HepG2 (cell line): ENCODE results near the gene RGS7. TPM values are rescaled to one million over a fixed set of nuclear protein-coding genes. Genes with fewer than 3 reads are reported as not detected.
"Not testable (repeated sequence)": the region's sequence is repeated elsewhere in the genome, so short reads cannot be mapped to it uniquely, and the experiment has no call there.

Experiments used
- ATAC-seq: fragments of 200-7000 bp; cut with Tn5 transposase; 3 replicates; pipeline ENCODE4 v1.9.1; 2020; ENCODE audit warnings: mild to moderate bottlenecking, moderate library complexity
- BruUV-seq: library from RNA; stranded (reverse); fragments of 400-500 nt; replicated peaks from 2 replicates; lab custom pipeline; 2021; lab: Mats Ljungman, UMichigan
- CTCF ChIA-PET: fragments of 300-600 bp; formaldehyde crosslinking; extraction: SDS; loops from one replicate; lab custom pipeline; 2021; ENCODE audit warnings: low total read pairs, inconsistent platforms, low intra/inter-chr PET ratio; lab: Yijun Ruan, JAX
- POLR2A ChIA-PET: fragments of 350-600 bp; sonication (Branson Sonifier 250); formaldehyde crosslinking; loops from one replicate; lab custom pipeline; 2020; ENCODE audit warnings: antibody characterized with exemption, inconsistent platforms; lab: Yijun Ruan, JAX
- DNase-seq: peaks from one replicate; pipeline ENCODE4 v3.0.0-alpha.2; 2015; ENCODE audit warnings: low spot score
- FAIRE-seq: peaks from 3 replicates; lab custom pipeline; 2011; peaks lifted over from hg19 to GRCh38; lab: Jason Lieb, UNC
- H2AFZ ChIP-seq: one replicate; pipeline ENCODE4 v1.6.1; 2011; ENCODE audit warnings: low read length, inconsistent platforms
- H3K27ac ChIP-seq: fragments of 300-600 bp; 3 replicates; pipeline ENCODE4 v1.8.0; 2011; ENCODE audit warnings: mixed run types, mild to moderate bottlenecking, mixed read lengths, low read length, inconsistent platforms; ENCODE audit not compliant: insufficient read depth; ENCODE audit errors: extremely low read length
- H3K27me3 ChIP-seq, 2 experiments: fragments of 200-600 bp in 1 of 2; 2 replicates in 1 of 2; 3 replicates in 1 of 2; pipeline versions ENCODE4 v1.6.0 to v1.8.0; 2011; ENCODE audit warnings: low read length in 2 of 2, mild to moderate bottlenecking in 2 of 2, moderate library complexity in 2 of 2, inconsistent platforms in 1 of 2; ENCODE audit not compliant: insufficient read depth in 2 of 2, control insufficient read depth in 1 of 2
- H3K36me3 ChIP-seq, 2 experiments: fragments of 200-600 bp in 1 of 2; replicated peaks in 1 of 2; 2 replicates in 1 of 2; 3 replicates in 1 of 2; pipeline versions ENCODE4 v1.5.1 to v1.8.0; 2011; ENCODE audit warnings: low read length in 2 of 2, inconsistent platforms in 1 of 2; ENCODE audit not compliant: insufficient read depth in 2 of 2, control insufficient read depth in 1 of 2
- H3K4me1 ChIP-seq: 2 replicates; pipeline ENCODE4 v1.5.1; 2012; ENCODE audit warnings: low read length, inconsistent platforms; ENCODE audit not compliant: insufficient read depth
- H3K4me2 ChIP-seq: 2 replicates; pipeline ENCODE4 v1.6.0; 2011; ENCODE audit warnings: low read depth, low read length, inconsistent platforms
- H3K4me3 ChIP-seq, 3 experiments: fragments of 200-600 bp in 1 of 3; sonication (generic), shearing (Covaris generic) in 1 of 3; replicated peaks in 1 of 3; 2 replicates each; pipeline ENCODE4 v1.5.1; 2011 to 2016; ENCODE audit warnings: low read length in 3 of 3, inconsistent platforms in 2 of 3, low read depth in 2 of 3, mild to moderate bottlenecking in 2 of 3, control low read depth in 1 of 3, mixed read lengths in 1 of 3; ENCODE audit not compliant: insufficient read depth in 1 of 3
- H3K79me2 ChIP-seq: one replicate; pipeline ENCODE4 v1.6.1; 2011; ENCODE audit warnings: low read length, inconsistent platforms; ENCODE audit not compliant: insufficient read depth
- H3K9ac ChIP-seq: 2 replicates; pipeline ENCODE4 v1.6.0; 2011; ENCODE audit warnings: mild to moderate bottlenecking, low read depth, low read length, inconsistent platforms; ENCODE audit not compliant: insufficient read depth
- H3K9me3 ChIP-seq: 2 replicates; pipeline ENCODE4 v1.5.1; 2012; ENCODE audit warnings: mild to moderate bottlenecking, low read length
- H4K20me1 ChIP-seq: 2 replicates; pipeline ENCODE4 v1.6.0; 2011; ENCODE audit warnings: inconsistent platforms, mild to moderate bottlenecking, low read length, moderate library complexity; ENCODE audit not compliant: insufficient read depth
- WGBS: methylation state at CpG from one replicate; pipeline ENCODE4 v1.1.6; 2017; ENCODE audit warnings: low lambda C conversion rate; 5-methylcytosine and 5-hydroxymethylcytosine counted together
- in situ Hi-C: cut with HindIII; loops from 2 replicates; pipeline ENCODE4 v1.10.0; 2017; ENCODE audit warnings: low pct_unique_long_range_greater_than_20kb; ENCODE audit not compliant: extremely low pct_ligation_motif_present
- intact Hi-C: fragments of 100-400 bp; cut with micrococcal nuclease; formaldehyde crosslinking; loops from one replicate; pipeline ENCODE4 v1.10.0; 2022; ENCODE audit not compliant: unreplicated experiment
- polyA plus RNA-seq, 8 experiments: library from polyadenylated mRNA; depleted of rRNA in 3 of 8; stranded (reverse) in 7 of 8; unstranded in 1 of 8; fragments of >200 nt; fragmentation: Illumina TruSeq in 4 of 8; extraction: Trizol in 4 of 8; gene quantifications; 2 replicates each; pipeline versions ENCODE4 v1.2.1 to v1.2.3, GENCODE V29; 2011 to 2016; ENCODE audit warnings: low read depth in 4 of 8, missing spikeins in 1 of 8, mixed read lengths in 1 of 8; ENCODE audit not compliant: insufficient read depth in 1 of 8
- total RNA-seq, 5 experiments: library from RNA; depleted of rRNA; stranded (reverse); fragments of >200 nt; fragmentation: Illumina TruSeq; extraction: Trizol; gene quantifications; 2 replicates each; pipeline ENCODE4 v1.2.3, GENCODE V29; 2016; ENCODE audit warnings: low read depth in 1 of 5
- TF ChIP-seq, protein P1 (sequence below): sonication (generic); formaldehyde crosslinking; IDR thresholded peaks from 2 replicates; pipeline ENCODE4 v1.4.0; 2020; ENCODE audit warnings: missing genetic modification reagents

Gene RGS7
- total and polyA plus RNA-seq, 2 of the 13 experiments (the other 11 are each of a cell fraction or from before 2014, with no cell fraction given), result not detected

DNA sequence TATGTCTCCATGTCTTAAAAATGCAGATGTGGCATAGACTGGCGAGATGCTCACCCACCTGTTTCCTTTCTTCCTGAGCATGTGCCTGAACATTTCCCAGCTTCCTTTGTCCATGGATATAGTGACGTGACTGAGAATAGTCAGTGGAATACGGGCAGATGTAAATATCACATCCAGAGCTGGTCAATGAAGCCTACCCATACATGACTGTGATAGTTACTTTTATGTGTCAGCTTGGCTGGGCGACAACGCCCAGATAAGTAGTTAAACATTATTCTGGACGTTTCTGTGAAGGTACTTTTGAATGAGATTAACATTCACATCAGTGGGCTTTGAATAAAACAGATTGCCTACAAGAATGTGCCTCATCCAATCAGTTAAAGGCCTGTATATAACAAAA, 135.7 kb downstream of the RGS7 start:
- ChIA-PET CTCF (no interaction called here), POLR2A (no interaction called here)
- Histone ChIP-seq H3K4me3 (no peak overlapping the region), H4K20me1 (no peaks in the 10 kb centered on the region), H3K4me1 (no peaks in the 10 kb centered on the region), H3K9me3 (peaks cover 12% of the 10 kb centered on the region; the same call in 1 of the 2 replicates), H3K36me3 (no peaks in the 10 kb centered on the region), H3K9ac (no peak overlapping the region), H2AFZ (no peak overlapping the region), H3K27ac (no peak overlapping the region), H3K27me3 (no peaks in the 10 kb centered on the region), H3K4me2 (no peak overlapping the region), H3K79me2 (no peaks in the 10 kb centered on the region)
- no TSS peak for BruUV-seq
- TF ChIP-seq, protein P1, sequence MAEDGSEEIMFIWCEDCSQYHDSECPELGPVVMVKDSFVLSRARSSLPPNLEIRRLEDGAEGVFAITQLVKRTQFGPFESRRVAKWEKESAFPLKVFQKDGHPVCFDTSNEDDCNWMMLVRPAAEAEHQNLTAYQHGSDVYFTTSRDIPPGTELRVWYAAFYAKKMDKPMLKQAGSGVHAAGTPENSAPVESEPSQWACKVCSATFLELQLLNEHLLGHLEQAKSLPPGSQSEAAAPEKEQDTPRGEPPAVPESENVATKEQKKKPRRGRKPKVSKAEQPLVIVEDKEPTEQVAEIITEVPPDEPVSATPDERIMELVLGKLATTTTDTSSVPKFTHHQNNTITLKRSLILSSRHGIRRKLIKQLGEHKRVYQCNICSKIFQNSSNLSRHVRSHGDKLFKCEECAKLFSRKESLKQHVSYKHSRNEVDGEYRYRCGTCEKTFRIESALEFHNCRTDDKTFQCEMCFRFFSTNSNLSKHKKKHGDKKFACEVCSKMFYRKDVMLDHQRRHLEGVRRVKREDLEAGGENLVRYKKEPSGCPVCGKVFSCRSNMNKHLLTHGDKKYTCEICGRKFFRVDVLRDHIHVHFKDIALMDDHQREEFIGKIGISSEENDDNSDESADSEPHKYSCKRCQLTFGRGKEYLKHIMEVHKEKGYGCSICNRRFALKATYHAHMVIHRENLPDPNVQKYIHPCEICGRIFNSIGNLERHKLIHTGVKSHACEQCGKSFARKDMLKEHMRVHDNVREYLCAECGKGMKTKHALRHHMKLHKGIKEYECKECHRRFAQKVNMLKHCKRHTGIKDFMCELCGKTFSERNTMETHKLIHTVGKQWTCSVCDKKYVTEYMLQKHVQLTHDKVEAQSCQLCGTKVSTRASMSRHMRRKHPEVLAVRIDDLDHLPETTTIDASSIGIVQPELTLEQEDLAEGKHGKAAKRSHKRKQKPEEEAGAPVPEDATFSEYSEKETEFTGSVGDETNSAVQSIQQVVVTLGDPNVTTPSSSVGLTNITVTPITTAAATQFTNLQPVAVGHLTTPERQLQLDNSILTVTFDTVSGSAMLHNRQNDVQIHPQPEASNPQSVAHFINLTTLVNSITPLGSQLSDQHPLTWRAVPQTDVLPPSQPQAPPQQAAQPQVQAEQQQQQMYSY (CRISPR knock-in tag), result no peak
- in situ Hi-C loops (no loop called here), intact Hi-C loops (no loop called here)
- under 1% methylated on average over 6 of the region's 6 CpGs for WGBS
- DNase-seq (no peak), FAIRE-seq (no peak), ATAC-seq (no peak)

DNA sequence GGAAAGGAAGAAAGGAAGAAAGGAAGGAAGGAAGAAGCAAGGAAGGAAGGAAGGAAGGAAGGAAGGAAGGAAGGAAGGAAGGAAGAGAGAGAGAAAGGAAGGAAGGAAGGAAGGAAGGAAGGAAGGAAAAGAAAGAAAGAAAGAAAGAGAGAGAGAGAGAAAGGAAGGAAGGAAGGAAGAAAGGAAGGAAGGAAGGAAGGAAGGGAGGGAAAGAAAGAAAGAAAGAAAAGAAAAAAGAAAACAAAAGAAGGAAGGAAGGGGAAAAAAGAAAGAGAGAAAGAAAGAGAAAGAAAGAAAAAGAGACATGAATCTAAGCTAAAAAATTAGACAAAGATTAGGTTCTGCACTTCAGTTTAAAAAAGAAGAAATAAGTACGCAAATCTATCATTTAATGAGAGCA, 136.1 kb downstream of the RGS7 start:
- H3K4me2 ChIP-seq, ATAC-seq, H3K4me1 ChIP-seq, POLR2A ChIA-PET, DNase-seq, in situ Hi-C loops, H3K27me3 ChIP-seq, H4K20me1 ChIP-seq, BruUV-seq, CTCF ChIA-PET, H3K79me2 ChIP-seq, H3K27ac ChIP-seq, H3K9ac ChIP-seq, intact Hi-C loops, FAIRE-seq, H2AFZ ChIP-seq, H3K4me3 ChIP-seq, H3K36me3 ChIP-seq: not testable (repeated sequence)
- 4% methylated on average over 1 of the region's 1 CpG for WGBS
- peaks cover 12% of the 10 kb centered on the region; the same call in 1 of the 2 replicates for H3K9me3 ChIP-seq
